ENCODE measurements around the gene SETDB1.

DNA sequence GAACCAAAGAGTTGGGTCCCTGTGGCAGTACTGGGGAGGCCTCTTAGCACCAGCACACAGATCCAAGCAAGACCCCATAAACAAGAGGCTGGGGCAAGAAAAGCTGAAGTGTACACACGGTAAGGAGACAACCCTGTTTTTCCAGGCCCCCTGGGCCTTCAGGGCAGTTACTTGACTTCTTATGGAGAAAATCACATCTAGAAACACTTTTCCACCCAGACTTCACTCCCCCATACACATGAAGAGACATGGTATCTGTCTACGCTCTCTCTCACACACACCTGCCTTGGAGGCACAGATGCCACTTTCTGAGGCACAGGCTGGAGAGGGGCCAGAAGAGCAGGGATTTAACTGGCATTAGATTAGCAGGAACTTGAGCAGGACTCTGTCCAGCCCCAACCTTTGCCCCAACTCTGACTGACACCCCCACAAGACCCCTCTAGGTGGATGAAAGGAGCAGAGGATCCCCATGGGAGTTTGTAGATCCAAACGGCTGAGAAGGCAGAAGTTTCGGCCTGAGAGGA is 46.3 kb downstream of the SETDB1 start:
- TF ChIP-seq, protein P1, sequence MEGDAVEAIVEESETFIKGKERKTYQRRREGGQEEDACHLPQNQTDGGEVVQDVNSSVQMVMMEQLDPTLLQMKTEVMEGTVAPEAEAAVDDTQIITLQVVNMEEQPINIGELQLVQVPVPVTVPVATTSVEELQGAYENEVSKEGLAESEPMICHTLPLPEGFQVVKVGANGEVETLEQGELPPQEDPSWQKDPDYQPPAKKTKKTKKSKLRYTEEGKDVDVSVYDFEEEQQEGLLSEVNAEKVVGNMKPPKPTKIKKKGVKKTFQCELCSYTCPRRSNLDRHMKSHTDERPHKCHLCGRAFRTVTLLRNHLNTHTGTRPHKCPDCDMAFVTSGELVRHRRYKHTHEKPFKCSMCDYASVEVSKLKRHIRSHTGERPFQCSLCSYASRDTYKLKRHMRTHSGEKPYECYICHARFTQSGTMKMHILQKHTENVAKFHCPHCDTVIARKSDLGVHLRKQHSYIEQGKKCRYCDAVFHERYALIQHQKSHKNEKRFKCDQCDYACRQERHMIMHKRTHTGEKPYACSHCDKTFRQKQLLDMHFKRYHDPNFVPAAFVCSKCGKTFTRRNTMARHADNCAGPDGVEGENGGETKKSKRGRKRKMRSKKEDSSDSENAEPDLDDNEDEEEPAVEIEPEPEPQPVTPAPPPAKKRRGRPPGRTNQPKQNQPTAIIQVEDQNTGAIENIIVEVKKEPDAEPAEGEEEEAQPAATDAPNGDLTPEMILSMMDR (IDR thresholded peaks at IDR 0.05): no peak
- no peak for TF ChIP-seq POLR2A (IDR thresholded peaks at IDR 0.05)
